Measurements from ENCODE around the gene TUBB6. TPM values are rescaled to one million over a fixed set of nuclear protein-coding genes. Genes with fewer than 3 reads are reported as not detected.

TUBB6 gene
- total RNA-seq, 1 donor from 2014 or later, result 452 TPM

DNA sequence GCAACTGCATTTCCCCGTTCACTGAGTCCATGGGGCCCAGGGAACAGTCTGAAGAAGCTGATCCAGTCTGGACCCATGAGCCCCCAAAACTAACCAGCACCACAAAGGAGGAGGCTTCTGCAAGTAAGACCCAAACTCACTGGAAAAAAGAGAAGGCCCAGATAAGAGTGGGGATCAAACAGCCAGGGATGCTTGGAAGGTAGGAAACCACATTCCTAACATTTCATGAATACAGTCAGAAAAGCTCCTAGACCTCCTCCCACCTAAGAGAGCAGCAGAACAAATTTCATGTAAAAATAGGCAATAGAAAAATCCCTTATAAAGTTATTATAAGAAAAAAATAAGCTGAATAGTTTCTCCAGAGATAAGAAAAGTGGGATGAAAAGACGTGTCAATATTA, 30.3 kb downstream of the TUBB6 start:
- DNase-seq (ENCODE audit: low spot score), result no peak

DNA sequence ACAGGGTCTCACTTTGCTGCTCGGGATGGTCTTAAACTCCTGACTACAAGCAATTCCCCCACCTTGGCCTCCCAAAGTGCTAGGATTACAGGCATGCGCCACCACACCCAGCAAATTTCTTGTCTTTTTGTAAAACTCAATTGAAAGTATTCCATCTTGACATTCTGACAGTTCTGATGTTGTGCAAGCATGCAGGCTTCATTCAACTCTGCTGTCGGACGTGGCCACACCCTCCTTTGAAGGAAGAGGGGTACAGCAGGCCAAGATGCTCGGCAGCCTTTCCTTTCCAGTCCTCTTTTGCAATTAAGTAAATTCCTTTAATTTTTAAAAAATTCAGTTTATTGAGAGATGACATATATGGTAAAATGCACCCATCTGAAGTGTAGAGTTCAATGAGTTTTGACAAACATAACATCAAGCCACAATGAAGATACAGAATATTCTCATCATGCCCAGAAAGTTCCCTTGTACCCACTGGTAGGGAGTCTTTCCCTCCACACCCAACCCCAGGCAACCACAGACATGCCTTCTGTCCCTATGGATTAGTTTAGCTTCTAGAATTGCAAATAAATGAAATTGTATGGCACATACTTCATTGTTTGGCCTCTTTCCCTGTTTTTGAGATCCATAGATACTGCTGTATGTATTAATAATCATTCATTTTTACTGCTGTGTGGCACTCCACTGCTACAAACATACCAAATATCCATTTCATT, 33.1 kb downstream of the TUBB6 start:
- DNase-seq (ENCODE audit: low spot score), result no peak

DNA sequence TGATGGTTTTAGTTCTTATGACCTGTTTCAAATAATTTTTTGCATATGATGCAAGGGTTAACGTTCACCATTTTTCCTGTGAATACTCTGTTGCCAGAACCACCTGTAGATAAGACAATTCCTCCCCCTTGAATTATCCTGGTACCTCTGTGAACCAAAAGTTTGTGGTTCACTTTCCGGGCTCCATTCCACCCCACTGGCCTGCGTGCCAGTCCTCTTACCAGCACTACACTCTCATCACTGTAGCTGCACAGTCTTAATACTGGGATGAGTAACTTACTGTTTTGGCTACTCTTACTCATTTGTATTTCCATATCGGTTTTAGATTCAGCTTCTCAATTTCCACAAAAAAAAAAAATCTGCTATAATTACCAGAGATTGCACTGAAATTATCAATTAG, 34.6 kb downstream of the TUBB6 start:
- DNase-seq (ENCODE audit: low spot score), result no peak

DNA sequence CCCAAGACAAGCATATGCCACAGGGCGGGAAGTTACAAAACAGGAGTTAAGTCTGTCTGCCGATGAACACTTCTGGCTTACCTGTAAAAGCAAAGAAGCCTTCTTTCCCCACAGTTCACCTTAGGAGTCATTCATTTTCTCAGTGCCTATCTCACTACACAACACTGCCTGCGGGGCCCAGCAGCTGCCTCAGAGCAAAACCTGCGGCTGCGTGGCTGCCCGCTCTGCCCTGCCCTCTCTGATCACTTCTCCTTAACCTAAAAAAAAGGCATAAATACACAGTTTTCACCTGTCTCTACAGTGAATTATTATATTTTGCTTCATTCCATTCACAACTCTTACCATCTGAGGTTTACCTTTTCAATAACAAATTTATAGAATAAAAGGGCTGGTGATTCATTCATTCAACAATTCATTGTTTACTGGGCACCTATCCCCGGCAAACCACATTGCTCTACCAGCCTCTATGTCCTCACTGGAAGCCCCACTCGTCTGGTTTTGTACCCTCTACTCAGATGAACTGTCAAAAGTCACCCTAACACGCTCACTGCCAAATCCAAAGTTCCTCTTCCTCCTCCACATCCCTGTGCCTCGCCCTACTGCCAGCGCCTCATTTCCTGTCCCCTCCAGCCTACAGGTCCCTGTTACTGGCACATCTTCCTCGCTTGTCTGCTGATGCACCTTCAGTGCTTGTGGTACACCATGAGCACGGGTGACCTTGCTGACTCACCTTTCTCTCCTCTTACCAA, 37.6 kb downstream of the TUBB6 start:
- DNase-seq (ENCODE audit: low spot score), result no peak

DNA sequence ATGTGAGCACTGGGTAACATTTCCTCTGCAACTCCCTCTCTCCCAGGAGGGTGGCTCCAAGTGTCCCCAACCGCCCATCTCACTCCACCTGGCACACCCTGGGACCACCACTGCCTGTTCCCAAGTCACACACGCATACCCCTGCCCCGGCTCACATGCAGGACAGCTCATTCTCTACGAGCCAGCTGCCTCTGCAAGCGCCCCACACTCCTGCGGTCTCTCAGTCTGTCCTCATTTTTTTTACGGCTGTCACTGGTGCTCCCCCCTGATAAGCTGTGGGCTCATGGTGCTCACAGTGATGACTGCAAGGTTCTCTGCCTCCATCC, 38.2 kb downstream of the TUBB6 start:
- no peak for DNase-seq (ENCODE audit: low spot score)

DNA sequence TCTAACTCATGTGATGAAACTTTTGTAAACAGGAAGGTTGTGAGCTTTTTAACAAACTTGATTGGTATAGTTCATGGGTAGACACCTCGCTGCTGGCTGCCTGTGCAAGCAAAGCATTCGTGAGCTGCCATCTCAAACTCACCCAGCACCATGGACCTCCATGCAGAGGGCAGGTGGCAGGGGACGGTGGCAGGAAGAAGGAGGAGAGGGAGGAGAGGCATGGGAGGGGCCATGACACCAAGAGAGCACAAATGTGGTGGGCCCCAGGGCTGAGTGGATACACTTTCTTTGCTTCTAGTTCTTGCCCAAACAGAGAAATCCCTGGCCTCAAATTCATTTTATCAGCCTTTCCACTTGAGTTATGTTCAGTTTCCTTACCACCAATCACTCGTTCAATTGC, 39.9 kb downstream of the TUBB6 start:
- DNase-seq (ENCODE audit: low spot score), result no peak

DNA sequence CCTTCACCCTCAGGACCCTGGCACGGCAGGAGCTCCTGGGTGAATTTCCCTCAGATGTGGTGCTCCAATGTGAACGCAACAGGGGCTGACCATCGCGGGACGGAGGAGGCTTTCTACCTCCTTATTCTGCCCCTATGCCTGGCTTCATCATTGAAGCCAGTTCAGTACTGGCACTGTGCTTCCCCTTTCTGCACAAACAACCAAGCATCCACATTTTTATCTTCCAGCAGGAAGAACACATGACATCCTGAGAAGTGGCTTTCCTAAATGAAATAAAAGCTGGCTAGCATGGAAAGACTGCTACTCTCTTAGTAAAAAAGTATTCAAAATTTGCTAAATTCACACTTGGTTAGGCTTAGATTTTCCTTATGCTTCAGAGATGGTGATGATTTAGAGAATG, 44.1 kb downstream of the TUBB6 start:
- DNase-seq (ENCODE audit: low spot score), result no peak

DNA sequence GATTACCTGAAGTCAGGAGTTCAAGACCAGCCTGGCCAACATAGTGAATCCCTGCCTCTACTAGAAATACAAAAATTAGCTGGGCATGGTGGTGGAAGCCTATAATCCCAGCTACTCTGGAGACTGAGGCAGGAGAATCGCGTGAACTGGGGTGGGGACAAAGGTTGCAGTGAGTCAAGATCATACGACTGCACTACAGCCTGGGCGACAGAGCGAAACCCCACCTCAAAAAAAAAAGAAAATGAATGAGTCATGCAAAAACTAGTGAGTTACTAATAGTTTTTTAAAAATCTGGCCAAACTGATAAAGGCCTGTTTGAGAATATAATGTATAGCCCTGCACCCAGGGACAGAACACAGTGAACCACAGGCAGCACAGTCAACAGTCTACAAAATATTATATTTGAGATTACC, 51.5 kb downstream of the TUBB6 start:
- no peak for DNase-seq (ENCODE audit: low spot score)

DNA sequence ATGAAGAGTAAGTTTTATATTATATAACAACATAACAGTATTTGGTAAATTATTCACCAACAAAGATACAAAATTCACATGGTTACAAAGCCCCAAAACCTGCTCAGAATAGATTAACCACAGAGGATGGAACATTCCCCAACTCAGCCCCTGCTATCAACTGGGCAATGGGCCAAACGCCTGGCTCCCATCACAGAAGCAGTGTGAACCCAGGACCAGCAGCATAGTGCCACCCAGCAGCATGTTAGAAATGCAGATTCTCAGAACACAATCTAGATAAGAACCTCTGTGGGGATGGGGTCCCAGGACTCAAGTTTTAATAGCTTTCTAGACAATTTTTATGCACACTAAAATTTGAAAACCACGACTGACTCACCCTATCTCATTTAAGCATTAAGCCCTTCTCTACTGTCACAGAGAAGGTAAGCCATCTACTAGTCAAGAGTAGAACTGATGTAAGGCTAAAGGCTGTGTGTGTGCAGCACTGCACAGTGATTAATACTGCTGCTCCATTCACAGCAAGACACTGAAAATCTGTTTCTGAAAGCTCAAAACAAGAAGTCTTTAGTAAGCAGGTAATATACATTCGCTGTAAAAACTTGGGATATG, 53.8 kb downstream of the TUBB6 start:
- peak; percentile 68 for DNase-seq (ENCODE audit: low spot score)

DNA sequence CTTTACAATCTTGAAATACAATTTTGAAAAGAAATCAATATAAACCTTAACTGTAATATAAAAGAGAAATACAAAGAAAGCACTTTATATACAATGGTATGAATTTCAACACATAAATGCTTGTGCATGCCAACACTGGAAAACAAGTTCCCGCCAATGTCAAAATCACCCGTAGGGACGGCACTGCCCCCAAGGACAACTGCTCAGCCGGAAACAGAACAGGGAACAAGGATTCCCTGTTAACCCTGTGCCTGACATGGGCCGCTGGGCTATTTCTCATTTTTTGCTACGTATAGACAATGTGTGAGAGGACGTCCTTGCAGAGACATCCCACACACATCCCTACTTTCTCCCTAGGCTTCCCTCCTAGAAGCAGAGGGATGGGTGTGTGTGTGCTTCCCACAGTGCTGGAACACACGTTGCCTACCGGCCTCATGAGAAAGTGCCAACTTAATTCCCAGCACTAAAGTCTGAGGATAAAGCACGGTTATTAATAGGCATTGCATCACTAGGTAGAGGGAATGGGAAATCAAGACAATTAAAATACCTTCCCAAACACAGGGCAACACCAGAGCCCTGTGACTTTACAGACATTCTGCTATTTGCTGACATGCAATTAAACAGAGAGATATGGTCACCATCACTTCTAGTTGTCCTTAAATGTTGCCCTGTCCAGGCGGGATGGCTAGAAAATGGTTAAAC, 54.6 kb downstream of the TUBB6 start:
- peak; percentile 14 for DNase-seq (ENCODE audit: low spot score)

DNA sequence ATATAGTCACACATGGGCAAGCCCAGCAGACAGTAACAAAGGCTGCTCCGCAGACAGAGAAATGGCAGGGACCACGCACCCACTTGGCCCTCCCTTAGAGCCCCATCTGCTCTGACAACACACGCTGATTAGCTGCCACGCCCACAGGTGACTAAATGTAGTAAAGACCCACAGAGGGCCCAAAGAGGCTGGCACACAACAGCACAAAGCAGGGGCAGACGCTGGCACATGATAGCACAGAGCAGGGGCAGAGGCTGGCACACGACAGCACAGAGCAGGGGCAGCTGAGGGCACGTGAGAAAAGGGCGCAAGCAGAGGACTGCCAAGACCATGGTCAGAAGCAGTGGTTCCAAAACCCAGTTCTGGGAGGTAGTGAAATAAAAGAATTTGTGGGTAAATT, 58.3 kb downstream of the TUBB6 start:
- no peak for DNase-seq (ENCODE audit: low spot score)

DNA sequence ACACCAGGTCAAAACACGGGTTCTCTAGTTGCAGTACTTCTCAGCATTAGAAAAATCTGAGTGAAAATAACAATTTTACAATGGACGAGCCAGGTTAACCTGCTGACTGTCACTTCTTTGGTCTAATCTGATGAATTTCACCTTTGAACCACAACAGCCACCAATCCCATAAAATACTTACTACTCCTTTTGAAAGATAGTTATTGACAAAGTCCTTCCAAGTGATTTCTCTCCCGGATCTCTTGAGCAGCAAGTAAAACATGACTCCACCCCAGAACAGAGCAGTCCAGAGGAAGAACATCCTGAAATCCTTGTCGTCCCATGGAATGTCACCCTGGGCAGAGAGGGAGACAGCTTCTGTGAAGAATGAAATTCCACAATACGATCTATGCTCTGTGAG, 58.7 kb downstream of the TUBB6 start:
- DNase-seq (ENCODE audit: low spot score), result no peak

DNA sequence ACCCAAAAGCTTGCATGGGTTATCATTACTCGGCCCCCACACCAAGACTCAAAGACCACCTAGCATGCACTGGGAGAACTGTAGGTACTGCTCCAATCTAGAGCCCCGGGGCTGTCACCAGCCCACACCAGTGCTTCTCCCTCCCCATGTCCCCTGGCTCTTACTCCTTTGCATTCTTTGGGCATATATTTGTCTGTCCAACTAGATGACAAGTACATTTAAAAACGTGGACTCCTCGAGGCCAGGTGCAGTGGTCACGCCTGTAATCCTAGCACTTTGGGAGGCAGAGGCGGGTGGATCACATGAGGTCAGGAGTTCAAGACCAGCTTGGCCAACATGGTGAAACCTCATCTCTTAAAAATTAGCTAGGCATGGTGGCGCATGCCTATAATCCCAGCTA, 61.2 kb downstream of the TUBB6 start:
- no peak for DNase-seq (ENCODE audit: low spot score)

DNA sequence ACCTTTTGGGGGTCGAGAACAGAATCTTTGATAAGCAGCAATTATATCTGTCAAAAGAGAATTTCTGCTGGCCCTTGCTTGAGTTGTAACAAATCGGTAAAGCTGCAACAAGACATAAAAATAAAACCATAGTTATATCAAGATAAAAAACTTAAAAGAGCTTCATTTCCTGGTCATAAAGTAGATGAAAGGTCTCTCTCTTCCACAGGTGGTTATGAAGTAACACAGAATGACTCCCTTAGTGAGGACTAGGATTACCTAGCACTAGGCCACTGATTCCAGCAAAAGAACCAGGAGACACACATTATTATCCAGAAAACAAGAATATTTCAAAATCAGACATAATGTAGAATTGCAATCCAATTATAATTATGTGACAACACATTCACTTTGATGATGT, 63.5 kb downstream of the TUBB6 start:
- DNase-seq (ENCODE audit: low spot score), result no peak

DNA sequence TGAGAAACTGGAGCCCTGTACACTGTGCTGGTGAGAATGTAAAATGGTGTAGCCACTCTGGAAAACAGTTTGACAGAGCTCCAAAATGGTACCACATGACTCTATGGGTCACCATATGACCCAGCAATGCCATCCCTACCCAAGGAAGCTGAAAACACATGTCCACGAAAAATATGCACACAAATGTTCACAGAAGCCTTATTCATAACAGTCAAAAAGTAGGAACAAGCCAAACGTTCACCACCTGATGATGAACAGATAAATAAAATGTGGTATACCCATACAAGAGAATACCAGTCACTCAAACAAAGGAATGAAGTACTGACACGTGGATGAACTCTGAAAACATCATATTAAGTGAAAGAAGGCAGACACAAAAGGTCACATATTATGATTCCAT, 64.4 kb downstream of the TUBB6 start:
- DNase-seq (ENCODE audit: low spot score), result no peak

DNA sequence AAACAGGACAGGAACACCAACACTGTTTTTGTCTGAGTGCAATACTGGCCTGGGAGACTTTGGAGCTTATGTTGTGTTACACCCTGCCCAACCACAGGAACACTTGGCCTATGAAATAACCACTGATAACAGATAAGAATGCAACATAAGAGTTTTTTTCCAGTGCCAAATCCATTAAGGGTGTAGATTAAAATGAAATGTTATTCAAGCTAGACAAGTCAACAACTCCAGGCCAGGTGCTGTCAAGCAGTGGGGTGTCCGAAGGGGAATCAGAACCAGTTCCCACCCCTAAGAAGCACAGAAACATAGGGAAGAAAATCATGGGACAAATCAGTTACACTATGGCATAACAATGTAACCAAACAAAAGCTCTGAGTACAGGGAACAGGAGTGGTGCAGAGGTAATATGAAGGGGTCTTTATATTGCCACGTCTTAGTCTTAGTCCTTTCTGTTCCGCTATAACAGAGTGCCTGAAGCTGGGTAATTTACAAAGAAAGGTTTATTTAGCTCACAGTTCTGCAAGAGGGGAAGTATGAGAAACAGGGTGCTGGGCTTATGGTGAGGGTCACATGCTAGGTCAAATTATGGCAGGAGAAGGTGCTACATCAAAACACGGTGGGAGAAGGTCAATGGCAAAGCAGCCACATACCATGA, 65.2 kb downstream of the TUBB6 start:
- peak; percentile 43 for DNase-seq (ENCODE audit: low spot score)

DNA sequence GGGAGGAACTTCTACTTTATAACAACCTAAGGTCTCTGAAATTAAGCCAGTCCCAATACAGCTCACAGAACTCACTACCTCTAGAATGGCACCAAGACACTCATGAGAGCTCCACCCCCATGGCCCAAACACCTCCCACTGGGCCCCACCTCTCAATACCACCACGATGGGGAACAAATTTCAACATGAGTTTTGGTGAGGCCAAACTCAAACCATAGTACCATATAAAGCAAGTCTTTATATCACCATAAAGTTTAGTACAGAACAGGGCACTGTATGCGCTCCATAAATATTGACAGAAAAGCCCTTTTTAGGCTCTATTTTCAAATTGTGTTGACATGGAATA, 65.7 kb downstream of the TUBB6 start:
- no peak for DNase-seq (ENCODE audit: low spot score)

DNA sequence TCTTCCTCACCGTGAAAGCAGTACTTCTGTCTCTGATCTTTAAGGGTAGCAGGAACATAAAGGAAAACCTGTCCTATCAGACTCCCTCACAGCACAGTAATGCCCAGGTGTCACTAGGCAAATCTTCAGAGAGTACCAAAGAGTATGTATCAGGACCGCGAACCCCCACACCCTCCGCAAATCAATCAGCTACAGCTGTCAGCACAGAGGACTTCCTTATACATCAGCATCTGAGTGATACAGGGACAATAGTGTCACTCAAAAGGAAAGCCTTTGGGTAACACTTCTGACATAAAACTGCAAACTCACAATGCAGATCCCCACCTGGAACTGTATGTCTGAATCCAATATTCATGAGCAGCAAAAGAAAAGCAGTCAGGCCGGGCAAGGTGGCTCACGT, 66.4 kb downstream of the TUBB6 start:
- no peak for DNase-seq (ENCODE audit: low spot score)
